ENCODE measurements around the gene KRT15. TPM values are rescaled to one million over a fixed set of nuclear protein-coding genes. Genes with fewer than 3 reads are reported as not detected.

Gene KRT15
- total and polyA plus RNA-seq, 2 donors (not counting 1 experiment from before 2014, with no cell fraction given) = not detected

DNA sequence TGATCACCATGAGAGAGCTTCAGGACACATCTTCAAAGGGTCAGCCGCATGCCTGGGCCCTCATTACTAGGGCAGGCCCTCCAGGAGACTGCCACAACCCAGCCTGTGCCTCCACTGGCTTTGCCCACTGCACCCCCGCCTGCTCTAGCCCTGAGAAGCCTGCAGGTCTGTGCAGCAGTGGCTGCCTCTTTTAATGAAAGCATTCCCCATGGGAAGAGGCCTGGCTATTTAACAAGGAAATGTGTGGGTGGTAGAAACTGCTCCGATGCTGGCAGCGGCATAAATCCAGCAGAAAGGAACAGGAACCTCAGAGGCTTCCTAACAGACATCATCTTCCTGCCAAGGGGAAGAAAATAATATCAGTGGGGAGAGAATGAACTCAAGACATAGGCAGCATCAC lies 51.1 kb downstream of the KRT15 start:
- Histone ChIP-seq H3K4me1 (ENCODE audit: control insufficient read depth in 2 of 2, insufficient read depth in 2 of 2, low read length in 2 of 2) (no peaks in the 10 kb centered on the region), H3K27ac (ENCODE audit: low read length in 2 of 2) (no peak overlapping the region), H3K4me3 (ENCODE audit: control extremely low read depth in 1 of 5, extremely low read depth in 1 of 5, insufficient read depth in 1 of 5, low read depth in 2 of 5, low read length in 4 of 5) (no peak overlapping the region), H3K36me3 (replicated peaks in 1 of 2; ENCODE audit: control extremely low read depth in 1 of 2, control insufficient read depth in 1 of 2, extremely low read depth in 1 of 2, insufficient read depth in 2 of 2, low read length in 1 of 2) (no peaks in the 10 kb centered on the region), H3K27me3 (replicated peaks in 1 of 4; ENCODE audit: control extremely low read depth in 1 of 4, control insufficient read depth in 3 of 4, insufficient read depth in 4 of 4, low read length in 3 of 4) (peaks cover 0 to 6% (median 2%) of the 10 kb centered on the region in 4 experiments), H2AFZ (ENCODE audit: insufficient read depth, low read depth, low read length, poor library complexity, severe bottlenecking) (no peak overlapping the region), H4K20me1 (ENCODE audit: control insufficient read depth, insufficient read depth, low read length, poor library complexity, severe bottlenecking) (no peaks in the 10 kb centered on the region), H3K9ac (ENCODE audit: low read length) (no peak overlapping the region), H3K4me2 (replicated peaks; ENCODE audit: low read depth, low read length, poor library complexity, severe bottlenecking) (no peak overlapping the region), H3K9me3 (ENCODE audit: control extremely low read depth in 1 of 3, control insufficient read depth in 2 of 3, insufficient read depth in 1 of 3, low read length in 2 of 3) (peaks cover 0 to 12% (median 0%) of the 10 kb centered on the region in 3 donors), H3K79me2 (ENCODE audit: control insufficient read depth, insufficient read depth, low read length) (no peaks in the 10 kb centered on the region)
- CTCF ChIA-PET = no interaction called here
- no peak for TF ChIP-seq EZH2 (IDR thresholded peaks at IDR 0.05; ENCODE audit: borderline replicate concordance, insufficient read depth, low read depth, low read length, poor library complexity, severe bottlenecking)
- TF ChIP-seq, protein P1, sequence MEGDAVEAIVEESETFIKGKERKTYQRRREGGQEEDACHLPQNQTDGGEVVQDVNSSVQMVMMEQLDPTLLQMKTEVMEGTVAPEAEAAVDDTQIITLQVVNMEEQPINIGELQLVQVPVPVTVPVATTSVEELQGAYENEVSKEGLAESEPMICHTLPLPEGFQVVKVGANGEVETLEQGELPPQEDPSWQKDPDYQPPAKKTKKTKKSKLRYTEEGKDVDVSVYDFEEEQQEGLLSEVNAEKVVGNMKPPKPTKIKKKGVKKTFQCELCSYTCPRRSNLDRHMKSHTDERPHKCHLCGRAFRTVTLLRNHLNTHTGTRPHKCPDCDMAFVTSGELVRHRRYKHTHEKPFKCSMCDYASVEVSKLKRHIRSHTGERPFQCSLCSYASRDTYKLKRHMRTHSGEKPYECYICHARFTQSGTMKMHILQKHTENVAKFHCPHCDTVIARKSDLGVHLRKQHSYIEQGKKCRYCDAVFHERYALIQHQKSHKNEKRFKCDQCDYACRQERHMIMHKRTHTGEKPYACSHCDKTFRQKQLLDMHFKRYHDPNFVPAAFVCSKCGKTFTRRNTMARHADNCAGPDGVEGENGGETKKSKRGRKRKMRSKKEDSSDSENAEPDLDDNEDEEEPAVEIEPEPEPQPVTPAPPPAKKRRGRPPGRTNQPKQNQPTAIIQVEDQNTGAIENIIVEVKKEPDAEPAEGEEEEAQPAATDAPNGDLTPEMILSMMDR (IDR thresholded peaks at IDR 0.05) = no peak
- H3K27ac Mint-ChIP-seq = no peak overlapping the region
- no peak for DNase-seq
- H3K4me1 Mint-ChIP-seq = no peaks in the 10 kb centered on the region
- intact Hi-C loops (cut with micrococcal nuclease) = no loop called here
- WGBS (ENCODE audit: insufficient coverage) = 73% methylated on average over 2 of the region's 4 CpGs
- peaks cover 32% of the 10 kb centered on the region for H3K27me3 Mint-ChIP-seq
- H3K9me3 Mint-ChIP-seq (ENCODE audit: insufficient read depth) = peaks cover 2% of the 10 kb centered on the region
- no peak for ATAC-seq (ENCODE audit: low read depth)
- POLR2A ChIA-PET = no interaction called here
- no peak overlapping the region for H3K4me3 Mint-ChIP-seq

DNA sequence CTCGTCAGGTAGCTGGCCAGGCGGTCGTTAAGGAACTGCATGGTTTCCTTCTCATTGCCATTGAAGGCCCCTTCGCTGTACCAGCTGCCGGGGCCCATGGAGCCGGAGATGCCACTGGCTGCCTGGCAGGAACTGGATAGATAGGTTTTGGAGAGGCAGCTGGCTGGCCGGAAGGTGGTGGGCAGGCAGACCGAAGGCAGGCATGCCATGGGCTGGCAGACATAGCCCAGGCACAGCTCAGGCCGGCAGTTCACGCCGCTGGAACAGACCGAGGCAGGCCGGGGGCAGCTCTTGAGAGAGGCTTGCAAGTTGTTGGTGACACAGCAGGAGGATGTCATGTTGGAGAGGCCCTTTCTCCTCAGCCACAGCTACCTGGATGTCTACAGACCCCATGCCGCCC lies 51.7 kb downstream of the KRT15 start, which contains the start of gene KRT32:
KRT32 (minus strand) TSS at position 399 of the 400 bp plus-strand sequence; CDS start at position 338, 61 bp downstream.
- Mint-ChIP-seq H3K4me3 (no peak within 1 kb of the TSS), H3K27me3 (peaks cover 34% of the 10 kb centered on the region), H3K9me3 (ENCODE audit: insufficient read depth) (peaks cover 2% of the 10 kb centered on the region), H3K4me1 (no peaks in the 10 kb centered on the region), H3K27ac (no peak within 1 kb of the TSS)
- Histone ChIP-seq H3K9ac (ENCODE audit: low read length) (no peak within 1 kb of the TSS), H3K4me3 (ENCODE audit: control extremely low read depth in 1 of 5, extremely low read depth in 1 of 5, insufficient read depth in 1 of 5, low read depth in 2 of 5, low read length in 4 of 5) (no peak within 1 kb of the TSS), H3K79me2 (ENCODE audit: control insufficient read depth, insufficient read depth, low read length) (no peaks in the 10 kb centered on the region), H4K20me1 (ENCODE audit: control insufficient read depth, insufficient read depth, low read length, poor library complexity, severe bottlenecking) (no peaks in the 10 kb centered on the region), H3K4me2 (replicated peaks; ENCODE audit: low read depth, low read length, poor library complexity, severe bottlenecking) (no peak within 1 kb of the TSS), H3K27me3 (replicated peaks in 1 of 4; ENCODE audit: control extremely low read depth in 1 of 4, control insufficient read depth in 3 of 4, insufficient read depth in 4 of 4, low read length in 3 of 4) (peaks cover 0 to 6% (median 2%) of the 10 kb centered on the region in 4 experiments), H3K4me1 (ENCODE audit: control insufficient read depth in 2 of 2, insufficient read depth in 2 of 2, low read length in 2 of 2) (no peaks in the 10 kb centered on the region), H2AFZ (ENCODE audit: insufficient read depth, low read depth, low read length, poor library complexity, severe bottlenecking) (no peak within 1 kb of the TSS), H3K27ac (ENCODE audit: low read length in 2 of 2) (no peak within 1 kb of the TSS), H3K9me3 (ENCODE audit: control extremely low read depth in 1 of 3, control insufficient read depth in 2 of 3, insufficient read depth in 1 of 3, low read length in 2 of 3) (peaks cover 0 to 12% (median 0%) of the 10 kb centered on the region in 3 donors), H3K36me3 (replicated peaks in 1 of 2; ENCODE audit: control extremely low read depth in 1 of 2, control insufficient read depth in 1 of 2, extremely low read depth in 1 of 2, insufficient read depth in 2 of 2, low read length in 1 of 2) (no peaks in the 10 kb centered on the region)
- POLR2A ChIA-PET = no interaction called here
- CTCF ChIA-PET = no interaction called here
- intact Hi-C loops (cut with micrococcal nuclease) = no loop called here
- DNase-seq (no peak), ATAC-seq (ENCODE audit: low read depth) (no peak)
- 89% methylated on average over 12 of the region's 14 CpGs for WGBS (ENCODE audit: insufficient coverage)
- TF ChIP-seq, protein P1 (IDR thresholded peaks at IDR 0.05) = no peak
- TF ChIP-seq EZH2 (IDR thresholded peaks at IDR 0.05; ENCODE audit: borderline replicate concordance, insufficient read depth, low read depth, low read length, poor library complexity, severe bottlenecking) = no peak

Data from B cell (primary cell).